HUDEP-2 (cell line): Measurements from ENCODE around the gene RHEB.

Experiments
- DNase-seq, 76 experiments: peaks; one replicate each; lab custom pipeline; 2025; ENCODE audit not compliant: unreplicated experiment in 76 of 76; lab: John Stamatoyannopoulos, UW

RHEB gene

GRCh38 chr7:151519765-151520418, at the start of gene RHEB:
Gene RHEB (minus strand): TSS chr7:151519895. CDS start chr7:151519511, 384 bp downstream.
- DNase-seq, result peak; percentile 79 to 99 (median 98)

- no peak for DNase-seq
These were observed 47.2 kb upstream of the RHEB start for GRCh38 chr7:151566897-151567320.

- no peak for DNase-seq
These were observed 45.8 kb upstream of the RHEB start for GRCh38 chr7:151565541-151565940.

- DNase-seq, result peak in 1 of 76 experiments; percentile 1
These were observed 40.5 kb upstream of the RHEB start for GRCh38 chr7:151560243-151560642.

GRCh38 chr7:151559557-151560183, 40.0 kb upstream of the RHEB start:
- no peak for DNase-seq

- no peak for DNase-seq
These were observed 38.9 kb upstream of the RHEB start for GRCh38 chr7:151558575-151558974.

GRCh38 chr7:151556592-151556991, 36.9 kb upstream of the RHEB start:
- DNase-seq, result no peak

GRCh38 chr7:151553356-151553755, 33.7 kb upstream of the RHEB start:
- no peak for DNase-seq

- DNase-seq, result no peak
These were observed 32.8 kb upstream of the RHEB start for GRCh38 chr7:151552352-151553028.

GRCh38 chr7:151551820-151552219, 32.1 kb upstream of the RHEB start:
- DNase-seq, result no peak

- DNase-seq, result peak in 24 of 76 experiments; percentile 2 to 34 (median 12)
These were observed 31.1 kb upstream of the RHEB start for GRCh38 chr7:151550656-151551286.

- no peak for DNase-seq
These were observed 29.9 kb upstream of the RHEB start for GRCh38 chr7:151549644-151550043.

GRCh38 chr7:151549083-151549482, 29.4 kb upstream of the RHEB start:
- DNase-seq, result no peak

- no peak for DNase-seq
These were observed 24.5 kb upstream of the RHEB start for GRCh38 chr7:151544183-151544582.

GRCh38 chr7:151542606-151543130, 23.0 kb upstream of the RHEB start:
- DNase-seq, result no peak

GRCh38 chr7:151541709-151542499, 22.2 kb upstream of the RHEB start:
- no peak for DNase-seq

GRCh38 chr7:151540146-151540545, 20.5 kb upstream of the RHEB start:
- no peak for DNase-seq

GRCh38 chr7:151539088-151539671, 19.5 kb upstream of the RHEB start:
- DNase-seq, result no peak

- DNase-seq, result no peak
These were observed 18.3 kb upstream of the RHEB start for GRCh38 chr7:151537818-151538561.
